Measurements from ENCODE around the gene SOWAHD. TPM values are rescaled to one million over a fixed set of nuclear protein-coding genes. Genes with fewer than 3 reads are reported as not detected.
"Not testable (repeated sequence)": the region's sequence is repeated elsewhere in the genome, so short reads cannot be mapped to it uniquely, and the experiment has no call there.

Gene SOWAHD
- polyA plus RNA-seq, 3 donors: 3.8 to 7.4 (median 4.0) TPM

DNA sequence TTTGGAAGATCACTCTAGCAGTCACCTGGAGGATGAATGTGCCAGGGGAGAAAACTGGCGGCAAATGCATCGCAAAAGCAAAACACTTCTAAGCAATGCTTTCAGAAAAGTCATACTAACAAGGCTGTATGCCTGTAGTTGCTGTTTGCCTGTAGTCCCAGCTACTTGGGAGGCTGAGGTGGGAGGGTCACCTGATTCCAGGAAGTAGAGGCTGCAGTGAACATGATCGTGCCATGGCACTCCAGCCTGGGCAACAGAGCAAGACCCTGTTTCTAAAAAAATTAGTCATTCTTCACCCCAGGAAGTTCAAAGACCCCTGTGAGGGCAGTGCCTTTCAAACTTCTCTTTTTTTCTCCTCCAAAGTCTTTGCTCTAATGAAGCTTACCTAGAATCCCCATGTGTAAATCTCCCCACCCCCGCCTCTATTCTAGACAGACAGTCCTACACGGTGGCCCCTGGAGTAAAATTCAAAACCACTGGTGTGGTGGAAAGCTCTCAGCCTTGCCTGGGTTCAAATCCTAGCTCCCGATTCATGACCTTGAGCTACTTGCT, 5.5 kb downstream of the SOWAHD start:
- no peak overlapping the region for H3K4me3 ChIP-seq (replicated peaks in 1 of 3; ENCODE audit: low read depth in 2 of 3, low read length in 3 of 3)
- Mint-ChIP-seq H3K27me3 (ENCODE audit: low read depth in 3 of 3) (peaks cover 0 to 5% (median 0%) of the 10 kb centered on the region in 3 donors), H3K4me3 (no peak overlapping the region), H3K4me1 (peaks cover 49% of the 10 kb centered on the region), H3K9me3 (peaks cover 0 to 4% (median 0%) of the 10 kb centered on the region in 7 donors), H3K27ac (peak overlapping the region in 2 of 7 donors; percentile 23 to 60), H3K36me3 (peaks cover 4 to 12% of the 10 kb centered on the region in 2 donors)
- TF ChIP-seq, protein P1, sequence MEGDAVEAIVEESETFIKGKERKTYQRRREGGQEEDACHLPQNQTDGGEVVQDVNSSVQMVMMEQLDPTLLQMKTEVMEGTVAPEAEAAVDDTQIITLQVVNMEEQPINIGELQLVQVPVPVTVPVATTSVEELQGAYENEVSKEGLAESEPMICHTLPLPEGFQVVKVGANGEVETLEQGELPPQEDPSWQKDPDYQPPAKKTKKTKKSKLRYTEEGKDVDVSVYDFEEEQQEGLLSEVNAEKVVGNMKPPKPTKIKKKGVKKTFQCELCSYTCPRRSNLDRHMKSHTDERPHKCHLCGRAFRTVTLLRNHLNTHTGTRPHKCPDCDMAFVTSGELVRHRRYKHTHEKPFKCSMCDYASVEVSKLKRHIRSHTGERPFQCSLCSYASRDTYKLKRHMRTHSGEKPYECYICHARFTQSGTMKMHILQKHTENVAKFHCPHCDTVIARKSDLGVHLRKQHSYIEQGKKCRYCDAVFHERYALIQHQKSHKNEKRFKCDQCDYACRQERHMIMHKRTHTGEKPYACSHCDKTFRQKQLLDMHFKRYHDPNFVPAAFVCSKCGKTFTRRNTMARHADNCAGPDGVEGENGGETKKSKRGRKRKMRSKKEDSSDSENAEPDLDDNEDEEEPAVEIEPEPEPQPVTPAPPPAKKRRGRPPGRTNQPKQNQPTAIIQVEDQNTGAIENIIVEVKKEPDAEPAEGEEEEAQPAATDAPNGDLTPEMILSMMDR (IDR thresholded peaks at IDR 0.05): no peak
- peaks cover 15% of the 10 kb centered on the region for H4K20me1 ChIP-seq (ENCODE audit: insufficient read depth, low read length)
- no peaks in the 10 kb centered on the region for H3K27me3 ChIP-seq (ENCODE audit: control insufficient read depth in 2 of 2, insufficient read depth in 2 of 2, low read length in 2 of 2)
- H3K4me1 ChIP-seq (ENCODE audit: control insufficient read depth in 1 of 2, insufficient read depth in 2 of 2, low read length in 2 of 2): peaks cover 50 to 58% of the 10 kb centered on the region in 2 donors
- DNase-seq: no peak
- intact Hi-C loops (cut with micrococcal nuclease): no loop called here
- no peak overlapping the region for H2AFZ ChIP-seq (ENCODE audit: insufficient read depth, low read depth, low read length, poor library complexity, severe bottlenecking)
- no peaks in the 10 kb centered on the region for H3K9me3 ChIP-seq (replicated peaks in 1 of 2; ENCODE audit: control insufficient read depth in 1 of 2, insufficient read depth in 1 of 2, low read length in 2 of 2)
- H3K36me3 ChIP-seq (replicated peaks in 1 of 2; ENCODE audit: control insufficient read depth in 1 of 2, insufficient read depth in 2 of 2, low read length in 2 of 2): no peaks in the 10 kb centered on the region
- H3K79me2 ChIP-seq (ENCODE audit: insufficient read depth, low read length): peaks cover 34% of the 10 kb centered on the region
- whole genome bisulfite sequencing (ENCODE audit: insufficient coverage): 100% methylated on average over 1 of the region's 6 CpGs
- H3K9ac ChIP-seq (ENCODE audit: insufficient read depth, low read length, poor library complexity, severe bottlenecking): no peak overlapping the region
- H3K4me2 ChIP-seq (replicated peaks; ENCODE audit: extremely low read depth, low read length, poor library complexity, severe bottlenecking): no peak overlapping the region
- no peak overlapping the region for H3K27ac ChIP-seq (ENCODE audit: low read depth in 1 of 2, low read length in 2 of 2)

DNA sequence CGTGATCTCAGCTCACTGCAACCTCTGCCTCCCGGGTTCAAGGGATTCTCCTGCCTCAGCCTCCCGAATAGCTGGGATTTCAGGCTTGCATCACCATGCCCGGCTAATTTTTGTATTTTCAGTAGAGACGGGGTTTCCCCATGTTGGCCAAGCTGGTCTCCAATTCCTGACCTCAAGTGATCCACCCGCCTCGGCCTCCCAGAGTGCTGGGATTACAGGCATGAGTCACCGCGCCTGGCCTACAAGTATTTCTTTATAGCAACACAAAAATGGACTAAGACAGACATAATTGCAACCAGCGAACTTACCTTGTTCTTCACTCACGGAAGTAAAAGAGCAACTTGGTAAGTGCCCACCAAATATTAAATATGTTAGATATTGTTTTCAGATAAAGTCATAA, 10.0 kb downstream of the SOWAHD start:
- H3K4me2 ChIP-seq (replicated peaks; ENCODE audit: extremely low read depth, low read length, poor library complexity, severe bottlenecking); H3K27me3 ChIP-seq (ENCODE audit: control insufficient read depth in 2 of 2, insufficient read depth in 2 of 2, low read length in 2 of 2): not testable (repeated sequence)
- H3K4me1 Mint-ChIP-seq: peaks cover 26% of the 10 kb centered on the region

DNA sequence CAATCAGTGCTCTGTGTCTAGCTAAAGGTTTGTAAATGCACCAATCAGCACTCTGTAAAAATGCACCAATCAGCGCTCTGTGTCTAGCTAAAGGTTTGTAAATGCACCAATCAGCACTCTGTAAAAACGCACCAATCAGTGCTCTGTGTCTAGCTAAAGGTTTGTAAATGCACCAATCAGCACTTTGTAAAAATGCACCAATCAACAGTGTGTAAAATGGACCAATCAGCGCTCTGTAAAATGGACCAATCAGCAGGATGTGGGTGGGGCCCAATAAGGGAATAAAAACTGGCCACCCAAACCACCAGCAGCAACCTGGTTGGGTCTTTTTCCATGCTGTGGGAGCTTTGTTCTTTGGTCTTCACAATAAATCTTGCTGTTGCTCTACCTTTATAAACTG, 11.0 kb downstream of the SOWAHD start:
- Mint-ChIP-seq H3K9me3 (peaks cover 0 to 11% (median 7%) of the 10 kb centered on the region in 7 donors), H3K4me1 (peaks cover 26% of the 10 kb centered on the region), H3K36me3 (peaks cover 7 to 13% of the 10 kb centered on the region in 2 donors)
- H3K27ac Mint-ChIP-seq; H3K4me3 ChIP-seq (replicated peaks in 1 of 3; ENCODE audit: low read depth in 2 of 3, low read length in 3 of 3); H3K27me3 Mint-ChIP-seq (ENCODE audit: low read depth in 3 of 3); H3K9ac ChIP-seq (ENCODE audit: insufficient read depth, low read length, poor library complexity, severe bottlenecking); H2AFZ ChIP-seq (ENCODE audit: insufficient read depth, low read depth, low read length, poor library complexity, severe bottlenecking); DNase-seq; H3K27ac ChIP-seq (ENCODE audit: low read depth in 1 of 2, low read length in 2 of 2); H3K79me2 ChIP-seq (ENCODE audit: insufficient read depth, low read length); H3K36me3 ChIP-seq (replicated peaks in 1 of 2; ENCODE audit: control insufficient read depth in 1 of 2, insufficient read depth in 2 of 2, low read length in 2 of 2); H3K4me3 Mint-ChIP-seq; H3K9me3 ChIP-seq (replicated peaks in 1 of 2; ENCODE audit: control insufficient read depth in 1 of 2, insufficient read depth in 1 of 2, low read length in 2 of 2); H3K4me2 ChIP-seq (replicated peaks; ENCODE audit: extremely low read depth, low read length, poor library complexity, severe bottlenecking); H3K27me3 ChIP-seq (ENCODE audit: control insufficient read depth in 2 of 2, insufficient read depth in 2 of 2, low read length in 2 of 2); intact Hi-C loops (cut with micrococcal nuclease); H4K20me1 ChIP-seq (ENCODE audit: insufficient read depth, low read length): not testable (repeated sequence)
- WGBS (ENCODE audit: insufficient coverage): no CpG with 5 or more reads among the region's 3 CpGs
- H3K4me1 ChIP-seq (ENCODE audit: control insufficient read depth in 1 of 2, insufficient read depth in 2 of 2, low read length in 2 of 2): peaks cover 32 to 34% of the 10 kb centered on the region in 2 donors

More for the DNA sequence above, 10.0 kb downstream of the SOWAHD start:
- intact Hi-C loops (cut with micrococcal nuclease); H3K27me3 Mint-ChIP-seq (ENCODE audit: low read depth in 3 of 3); H3K4me3 Mint-ChIP-seq; H3K9ac ChIP-seq (ENCODE audit: insufficient read depth, low read length, poor library complexity, severe bottlenecking); H3K36me3 ChIP-seq (replicated peaks in 1 of 2; ENCODE audit: control insufficient read depth in 1 of 2, insufficient read depth in 2 of 2, low read length in 2 of 2); H3K27ac Mint-ChIP-seq; H3K79me2 ChIP-seq (ENCODE audit: insufficient read depth, low read length); H3K27ac ChIP-seq (ENCODE audit: low read depth in 1 of 2, low read length in 2 of 2); H2AFZ ChIP-seq (ENCODE audit: insufficient read depth, low read depth, low read length, poor library complexity, severe bottlenecking); H3K9me3 ChIP-seq (replicated peaks in 1 of 2; ENCODE audit: control insufficient read depth in 1 of 2, insufficient read depth in 1 of 2, low read length in 2 of 2); H3K4me3 ChIP-seq (replicated peaks in 1 of 3; ENCODE audit: low read depth in 2 of 3, low read length in 3 of 3); H4K20me1 ChIP-seq (ENCODE audit: insufficient read depth, low read length): not testable (repeated sequence)
- peak in 1 of 3 donors; percentile 30 for DNase-seq
- peaks cover 7 to 16% of the 10 kb centered on the region in 2 donors for H3K36me3 Mint-ChIP-seq
- peaks cover 0 to 11% (median 7%) of the 10 kb centered on the region in 7 donors for H3K9me3 Mint-ChIP-seq
- WGBS (ENCODE audit: insufficient coverage): no CpG with 5 or more reads among the region's 11 CpGs
- peaks cover 22 to 33% of the 10 kb centered on the region in 2 donors for H3K4me1 ChIP-seq (ENCODE audit: control insufficient read depth in 1 of 2, insufficient read depth in 2 of 2, low read length in 2 of 2)
